Islet of Langerhans (tissue), 1 donor: ENCODE results near the gene PLCH1.

Source experiments
- FAIRE-seq: peaks from one replicate; lab custom pipeline; 2011; peaks lifted over from hg19 to GRCh38; lab: Jason Lieb, UNC

The PLCH1 gene

DNA sequence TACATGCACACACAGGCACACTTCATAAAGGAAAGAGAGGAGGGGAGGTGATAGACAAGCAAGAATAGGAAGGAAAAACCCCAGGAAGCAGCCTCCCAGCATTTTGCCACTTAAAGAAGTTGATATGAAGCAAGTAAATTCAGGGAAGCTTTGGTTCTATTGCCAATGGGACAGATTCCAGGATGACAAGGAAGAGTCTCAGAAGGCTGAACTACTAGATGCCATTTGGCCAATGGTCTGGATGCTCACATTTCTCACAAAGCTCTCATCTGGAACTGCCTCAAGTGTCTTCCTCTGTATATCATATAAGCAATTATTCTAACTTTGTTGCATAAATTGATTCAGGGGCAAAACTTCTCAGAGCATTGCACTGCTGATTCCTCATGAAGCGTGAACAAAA is 372.6 kb downstream of the PLCH1 start:
- no peak for FAIRE-seq

DNA sequence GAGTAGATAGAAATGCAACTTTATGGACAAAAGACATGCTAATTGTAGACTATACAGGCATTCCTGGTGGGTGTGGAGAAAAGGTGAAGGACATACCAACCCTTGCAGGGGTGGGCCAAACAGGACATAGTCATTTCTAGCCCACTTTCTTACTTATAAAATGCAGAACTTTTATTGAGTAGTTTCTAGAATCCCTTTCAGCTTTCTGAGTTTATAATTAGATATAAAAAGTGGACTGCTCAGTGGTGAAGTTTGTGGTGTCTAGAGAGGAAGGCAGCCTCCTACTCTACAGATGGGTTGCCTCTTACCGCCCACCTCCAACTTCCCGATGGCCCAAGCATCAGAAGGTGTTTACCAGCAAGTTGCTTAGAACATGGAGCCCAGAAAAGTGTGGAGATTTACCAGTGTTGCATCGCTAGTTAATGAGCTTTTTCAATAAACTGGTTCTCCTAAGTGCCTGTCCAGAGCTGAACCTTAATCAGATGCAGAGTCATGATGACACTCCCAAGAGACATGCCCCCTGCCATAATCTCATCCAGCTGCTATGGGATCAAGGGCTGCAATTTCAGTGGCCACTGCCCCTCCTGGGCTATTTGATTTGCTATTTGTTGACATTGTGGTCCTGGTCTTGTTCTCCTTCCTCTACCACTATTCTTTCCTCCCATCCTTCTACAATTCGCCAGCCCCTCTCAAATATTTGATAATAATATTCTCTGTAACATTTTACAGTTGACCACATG is 373.9 kb downstream of the PLCH1 start:
- FAIRE-seq: no peak

DNA sequence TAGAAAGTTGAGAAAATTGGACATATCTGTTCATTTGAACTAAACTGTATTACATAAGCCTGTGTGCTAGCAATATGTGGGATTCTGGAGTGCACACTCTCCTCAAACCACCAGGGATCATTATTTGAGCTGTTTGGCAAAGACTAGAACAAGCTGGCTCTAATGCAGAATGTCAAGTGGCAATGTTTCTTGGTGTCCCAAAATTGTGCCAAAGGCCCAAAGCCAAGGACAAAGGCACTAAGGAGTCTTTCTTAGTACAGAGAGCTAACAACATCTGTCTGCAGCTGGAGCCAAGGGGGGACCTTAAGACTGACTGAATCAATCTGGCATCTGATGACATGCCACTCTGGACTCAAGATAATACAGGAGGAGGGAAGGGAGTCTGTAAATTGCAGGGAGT is 374.7 kb downstream of the PLCH1 start:
- FAIRE-seq: no peak

DNA sequence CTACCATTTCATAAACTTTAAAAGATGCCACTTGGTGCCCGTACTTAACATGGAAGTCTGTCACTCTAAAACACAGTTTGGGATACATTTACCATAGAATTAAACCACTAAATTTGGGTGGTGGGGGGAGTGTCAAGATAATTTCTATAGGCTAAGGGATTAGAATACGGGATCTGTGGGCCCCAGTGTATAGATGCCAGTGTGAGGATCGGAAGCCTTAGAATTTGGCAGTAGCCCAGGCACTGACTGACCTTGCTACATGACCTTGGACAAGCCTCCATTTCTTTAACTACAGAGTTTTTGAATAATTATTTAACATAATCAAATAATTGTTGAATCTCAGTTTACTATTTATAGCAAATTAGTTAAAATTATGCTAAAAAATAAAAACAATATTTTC is 375.1 kb downstream of the PLCH1 start:
- no peak for FAIRE-seq

DNA sequence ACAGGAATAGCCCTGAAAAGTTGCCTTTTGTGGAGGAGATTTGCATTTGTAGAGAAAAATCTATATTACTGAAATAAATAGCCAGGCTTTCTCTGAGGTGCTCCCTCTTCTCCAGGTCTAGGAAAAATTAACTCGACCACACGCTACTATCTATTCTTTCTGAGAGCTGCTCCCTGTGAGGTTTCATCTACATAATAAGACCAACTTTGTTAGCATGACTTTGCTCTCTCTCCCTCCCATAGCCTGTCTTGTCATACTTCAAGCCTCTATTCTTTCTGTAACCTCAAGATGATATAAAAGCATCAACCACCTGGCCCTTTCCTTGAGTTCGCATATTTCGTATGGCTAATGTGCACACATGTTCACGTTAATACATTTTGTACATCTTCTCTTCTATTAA is 375.6 kb downstream of the PLCH1 start:
- no peak for FAIRE-seq

DNA sequence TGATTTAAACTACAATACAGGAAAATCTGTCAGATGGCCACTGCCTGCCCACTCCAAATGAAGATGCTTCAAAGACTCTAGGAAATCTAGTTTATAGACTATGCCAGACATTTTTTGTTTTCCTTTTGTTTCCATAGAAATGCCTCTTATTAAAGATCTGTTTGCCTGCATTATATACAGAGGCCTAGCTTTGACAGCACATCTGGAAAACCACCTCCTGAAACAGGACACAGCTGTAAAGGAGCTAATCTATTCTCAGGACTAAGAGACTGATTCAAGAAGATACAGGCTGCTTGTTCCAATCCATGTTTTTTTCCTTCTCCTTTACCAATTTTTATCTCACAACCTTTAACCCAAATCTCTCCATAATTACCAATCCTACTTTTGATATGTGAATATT is 376.1 kb downstream of the PLCH1 start:
- no peak for FAIRE-seq

DNA sequence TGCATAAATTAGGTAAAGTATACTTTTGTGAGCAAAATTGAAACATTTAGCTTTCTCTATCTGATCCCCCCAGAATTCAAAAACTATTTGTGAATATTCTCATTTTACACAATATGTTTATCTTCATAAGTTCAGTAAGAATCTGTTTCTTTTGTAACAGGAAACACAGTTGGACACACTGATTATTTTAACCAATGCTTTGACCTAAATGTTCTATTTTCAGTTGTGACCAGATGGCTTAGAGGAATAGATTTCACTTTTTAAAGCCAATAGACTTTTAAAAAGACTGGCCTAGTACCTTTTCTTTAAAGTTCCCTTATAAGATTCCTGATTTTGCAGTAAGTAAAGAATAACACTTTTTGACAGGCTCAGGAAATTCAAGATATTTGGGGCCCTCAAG is 377.4 kb downstream of the PLCH1 start:
- FAIRE-seq: no peak

DNA sequence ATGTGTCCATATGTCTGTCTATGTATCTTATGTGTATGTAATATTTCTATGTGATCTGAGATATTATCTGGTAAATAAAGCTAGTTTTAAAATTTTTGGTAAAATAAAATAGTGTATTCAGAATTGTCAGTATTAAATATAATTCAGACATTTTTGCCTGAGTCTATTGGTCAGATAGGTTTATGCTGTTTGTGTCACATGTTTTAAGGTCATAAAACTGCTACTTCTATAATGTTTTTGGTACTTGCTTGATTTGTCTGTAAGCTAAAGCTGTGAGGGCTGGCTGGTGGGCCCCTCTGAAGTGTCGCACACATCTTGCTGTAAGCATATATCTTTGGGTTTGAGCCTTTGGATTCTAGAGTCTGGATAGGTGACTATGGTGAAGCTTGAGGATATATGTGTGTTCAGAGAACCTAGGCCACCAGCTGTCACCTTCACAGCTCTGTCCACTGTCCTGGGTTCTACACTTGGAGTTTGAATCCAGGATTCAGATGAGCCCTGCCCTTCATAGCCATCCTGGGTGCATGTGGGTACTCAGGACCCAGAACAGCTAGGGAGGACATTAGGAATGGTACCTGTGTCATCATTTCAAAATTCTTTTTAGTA is 379.6 kb downstream of the PLCH1 start:
- no peak for FAIRE-seq

DNA sequence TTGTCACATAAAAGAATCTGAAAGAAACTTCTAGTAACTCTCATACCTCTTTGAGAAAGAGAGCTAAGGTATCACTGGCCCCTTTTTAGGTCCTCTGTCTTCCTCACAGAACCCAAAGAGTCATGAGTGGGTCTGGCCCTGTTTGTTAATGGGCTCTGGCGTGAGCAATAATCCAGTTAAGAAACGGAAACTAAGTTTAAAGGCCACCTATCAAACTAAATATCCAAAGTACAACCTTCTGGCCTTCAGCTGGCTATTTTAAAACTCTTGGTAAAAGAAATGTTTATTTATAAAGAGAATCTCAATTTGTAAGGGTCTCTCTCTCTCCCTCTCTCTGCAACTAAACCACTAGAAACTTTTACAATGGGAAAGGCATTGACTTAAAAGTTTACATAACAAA is 380.4 kb downstream of the PLCH1 start:
- no peak for FAIRE-seq

DNA sequence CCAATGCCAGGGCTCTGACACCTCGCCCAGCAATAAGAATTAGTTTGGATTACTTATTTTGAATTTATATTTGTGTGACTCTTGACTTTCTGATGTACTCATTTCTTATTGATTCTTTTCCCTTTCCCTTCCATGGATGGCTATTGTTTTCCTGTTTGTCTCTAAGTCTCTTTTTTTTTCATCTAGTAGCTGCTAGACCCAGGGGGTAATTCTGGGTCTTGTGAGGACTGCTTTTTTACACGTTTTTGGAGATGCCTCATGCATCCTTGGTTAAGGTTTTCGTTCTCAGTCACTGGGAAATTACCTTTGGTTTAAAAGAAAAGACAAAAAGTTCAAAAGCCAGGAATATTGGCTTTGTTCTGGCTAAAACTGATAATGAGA is 381.2 kb downstream of the PLCH1 start:
- no peak for FAIRE-seq

DNA sequence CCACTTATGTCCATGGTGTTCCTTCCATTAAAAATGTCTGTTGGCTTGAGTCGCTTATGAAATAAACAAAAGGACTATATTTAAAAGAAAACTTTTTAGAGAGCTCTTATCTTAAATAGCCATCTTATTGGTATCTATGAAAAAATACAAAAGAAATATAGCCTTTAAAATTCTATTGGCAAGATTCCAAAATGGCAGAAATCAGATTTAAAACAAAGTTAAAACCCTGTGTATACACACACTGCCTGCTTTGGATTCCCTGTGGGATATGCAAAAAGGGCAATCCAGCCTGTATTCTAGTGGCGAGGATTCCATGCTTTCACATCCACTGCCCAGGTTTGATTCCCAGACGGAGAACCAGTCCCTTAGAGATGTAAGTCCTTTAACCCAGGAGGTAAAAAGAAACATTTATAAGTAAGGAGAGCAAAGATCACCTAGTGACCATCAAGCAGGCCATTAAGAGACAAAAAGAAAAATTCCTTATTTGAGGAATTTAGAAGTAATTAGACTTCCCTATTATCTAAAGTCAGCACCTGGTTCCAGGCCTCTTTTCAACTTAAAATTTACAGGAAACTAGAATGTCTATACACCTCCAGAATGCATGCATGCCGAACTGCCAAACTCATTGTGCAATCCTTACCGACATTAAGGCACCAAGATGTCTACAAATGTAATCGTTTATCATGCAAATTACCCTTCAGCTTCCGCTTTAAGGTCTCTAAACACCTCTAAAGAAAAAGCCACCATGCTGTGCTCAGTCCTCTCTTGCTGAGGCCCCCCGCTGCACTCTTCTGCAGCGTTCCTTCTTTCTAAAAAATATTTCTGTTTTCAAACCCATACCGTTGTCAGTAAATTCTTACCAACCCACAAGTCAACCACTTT is 381.8 kb downstream of the PLCH1 start:
- no peak for FAIRE-seq

DNA sequence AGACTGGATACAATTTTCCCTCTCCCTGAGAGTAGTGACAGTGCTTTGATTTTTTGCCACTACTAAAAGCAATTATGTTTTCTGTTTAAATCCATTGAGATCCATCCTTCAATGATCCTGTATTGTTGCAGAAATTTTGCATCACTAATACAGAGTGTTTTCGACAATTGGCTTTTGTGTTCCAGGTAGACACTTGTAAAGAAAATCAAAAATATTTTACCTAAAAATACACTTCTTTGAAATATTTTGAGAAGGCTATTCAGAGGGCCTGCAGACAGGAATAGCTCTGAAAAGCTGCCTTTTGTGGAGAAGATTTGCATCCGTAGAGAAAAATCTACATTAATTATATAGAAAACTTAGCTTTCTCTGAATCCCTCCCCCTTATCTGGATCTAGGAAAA is 384.6 kb downstream of the PLCH1 start:
- no peak for FAIRE-seq

DNA sequence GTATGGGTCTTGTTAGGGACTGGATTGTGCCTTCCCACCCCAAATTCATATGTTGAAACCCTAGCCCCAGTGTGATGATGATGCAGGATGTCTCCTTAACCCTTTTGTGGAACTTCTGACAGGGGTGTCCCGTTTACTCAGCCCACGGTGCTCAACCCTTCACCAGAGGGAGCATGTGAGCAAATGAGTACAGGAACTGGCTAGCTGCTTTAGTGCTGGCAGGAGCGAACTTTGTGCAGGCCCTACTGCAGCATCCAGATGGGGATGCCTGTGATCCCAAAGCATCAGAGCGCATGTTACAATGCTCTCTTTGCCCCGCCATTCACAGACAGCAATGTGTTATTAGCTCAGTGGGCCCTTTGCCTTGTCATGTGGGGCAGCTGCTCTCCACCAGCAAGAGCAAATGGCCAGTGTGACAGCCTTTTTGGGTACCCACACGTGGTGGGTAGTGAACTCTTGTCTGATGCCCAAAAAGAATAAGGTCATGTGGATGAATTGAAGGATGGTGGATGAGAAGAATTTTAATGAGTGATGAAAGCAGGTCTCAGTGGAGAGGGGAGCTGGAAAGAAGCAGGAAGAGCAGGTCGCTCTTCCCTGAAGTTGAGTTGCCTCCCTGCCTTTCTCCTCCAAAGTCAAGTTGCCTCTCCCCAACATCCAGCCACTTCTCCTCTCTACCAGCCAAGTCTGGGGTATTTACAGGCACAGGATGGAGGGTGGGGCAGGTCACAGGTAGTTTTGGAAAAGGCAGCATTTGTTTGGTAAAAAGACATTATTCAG is 388.1 kb downstream of the PLCH1 start:
- FAIRE-seq: no peak

DNA sequence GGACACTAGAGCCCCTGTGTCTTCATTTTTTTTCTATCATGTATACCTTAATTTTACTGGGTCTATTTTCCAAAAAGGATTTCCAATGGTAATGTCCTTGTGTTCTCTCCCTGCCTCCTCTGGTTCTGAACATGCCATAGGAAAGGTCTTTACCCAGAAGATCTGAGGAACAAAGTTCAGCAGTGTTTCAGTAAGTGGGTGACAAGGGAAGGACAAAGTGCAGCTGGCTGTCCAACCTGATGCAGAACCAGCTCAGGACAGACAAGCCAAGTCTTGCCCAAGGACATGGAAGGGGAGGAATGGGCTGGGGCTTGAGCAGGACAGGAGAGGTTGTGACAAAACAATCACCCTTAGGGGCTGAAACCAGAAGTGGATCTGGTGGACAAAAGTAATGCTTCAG is 390.2 kb downstream of the PLCH1 start:
- no peak for FAIRE-seq

DNA sequence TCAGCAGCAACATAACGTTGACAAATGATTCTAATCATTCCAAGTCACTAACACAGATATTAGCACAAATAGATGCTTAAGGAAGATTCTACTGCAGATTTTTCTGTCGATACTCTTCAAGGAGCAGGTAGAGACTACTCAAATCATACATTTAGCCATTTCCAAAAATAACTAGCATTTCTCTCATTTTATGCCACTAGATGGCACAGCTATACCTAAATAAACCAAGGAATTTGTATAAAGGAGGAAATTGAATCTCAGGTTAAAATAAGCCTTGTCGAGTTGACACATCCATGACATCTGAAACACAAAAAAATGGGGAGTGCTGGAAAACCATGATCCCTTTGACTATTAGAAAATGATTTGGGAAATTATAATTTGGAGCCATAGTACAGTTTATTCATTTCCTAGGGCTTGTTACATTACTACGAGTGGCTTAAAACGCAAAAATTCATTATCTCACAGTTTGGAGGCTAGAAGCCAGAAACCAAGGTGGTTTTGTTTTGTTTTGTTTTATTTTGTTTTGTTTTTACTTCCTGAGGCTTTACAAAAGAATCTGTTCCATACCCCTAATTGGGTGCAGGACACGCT is 391.9 kb downstream of the PLCH1 start:
- FAIRE-seq: peak; percentile 100

DNA sequence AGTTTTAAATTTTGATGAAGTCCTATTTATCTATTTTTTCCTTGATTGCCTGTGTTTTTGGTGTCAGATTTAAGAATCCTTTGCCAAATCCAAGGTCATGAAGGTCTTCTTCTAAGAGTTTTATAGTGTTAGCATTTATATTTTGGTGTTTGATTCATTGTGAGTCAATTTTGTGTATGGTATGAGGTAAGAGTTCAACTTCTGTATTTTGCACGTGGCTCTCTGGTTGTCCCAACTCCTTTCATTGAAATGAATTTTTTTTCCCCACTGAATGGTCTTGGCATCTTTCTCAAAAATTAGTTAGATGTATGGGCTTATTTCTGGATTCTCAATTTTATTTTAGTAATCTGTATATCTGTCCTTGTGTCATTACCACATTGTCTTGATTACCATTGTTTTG is 394.3 kb downstream of the PLCH1 start:
- FAIRE-seq: no peak

DNA sequence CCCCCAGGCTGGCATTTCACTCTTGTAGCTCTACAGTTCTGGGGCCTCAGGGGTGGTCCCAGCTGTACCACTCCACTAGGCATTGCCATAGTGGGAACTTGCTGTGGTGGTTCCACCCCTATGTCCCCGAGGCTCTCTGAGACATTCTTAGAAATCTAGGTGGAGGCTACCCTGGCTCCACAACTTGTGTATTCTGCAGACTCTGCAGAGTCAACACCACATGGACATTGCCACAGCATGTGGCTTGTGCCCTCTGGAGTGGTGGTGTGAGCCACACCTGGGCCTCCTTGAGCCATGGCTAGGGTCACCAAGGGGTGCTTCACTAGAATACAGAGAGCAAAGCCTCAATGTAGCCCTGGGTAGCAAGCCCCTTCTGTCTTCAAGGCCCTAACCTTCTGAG is 397.0 kb downstream of the PLCH1 start:
- no peak for FAIRE-seq

DNA sequence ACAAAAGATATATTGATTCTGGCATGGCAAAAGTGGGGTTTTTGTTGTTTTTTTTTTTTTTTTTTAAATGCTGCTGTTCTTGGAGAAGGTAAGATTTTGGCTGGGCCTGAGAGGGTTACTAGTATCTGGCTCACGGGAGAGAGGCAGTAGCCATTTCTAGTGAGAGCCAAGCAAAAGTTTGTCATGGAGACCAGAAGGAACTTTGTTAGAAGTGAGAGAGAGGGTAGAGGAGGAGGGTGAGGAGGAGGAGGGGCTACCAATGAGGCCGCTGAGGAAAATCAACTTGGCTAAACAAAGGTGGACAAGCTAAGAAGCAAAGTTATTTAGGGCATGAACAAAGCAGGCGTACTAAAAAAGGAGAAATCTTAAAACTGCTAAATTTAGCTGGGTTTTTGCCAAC is 402.5 kb downstream of the PLCH1 start:
- FAIRE-seq: no peak

DNA sequence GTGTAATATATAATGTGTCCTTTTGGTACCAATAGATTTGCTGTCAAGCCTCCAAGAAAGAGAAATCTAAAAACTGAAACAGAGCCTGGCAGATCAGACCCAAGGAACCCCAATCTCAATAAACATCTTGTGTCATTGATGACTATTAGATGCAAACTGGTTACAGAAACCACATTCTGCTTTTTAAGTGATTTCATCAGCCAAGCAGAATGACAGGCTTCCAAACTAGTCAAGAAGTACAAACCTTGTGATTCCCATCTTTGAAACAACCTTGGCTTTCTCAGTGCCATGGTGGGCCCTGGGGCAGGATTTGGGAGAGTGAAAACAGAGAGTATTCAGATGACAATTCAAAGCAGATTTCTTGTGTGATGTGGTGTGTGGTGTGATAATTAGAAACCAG is 405.8 kb downstream of the PLCH1 start:
- FAIRE-seq: no peak

DNA sequence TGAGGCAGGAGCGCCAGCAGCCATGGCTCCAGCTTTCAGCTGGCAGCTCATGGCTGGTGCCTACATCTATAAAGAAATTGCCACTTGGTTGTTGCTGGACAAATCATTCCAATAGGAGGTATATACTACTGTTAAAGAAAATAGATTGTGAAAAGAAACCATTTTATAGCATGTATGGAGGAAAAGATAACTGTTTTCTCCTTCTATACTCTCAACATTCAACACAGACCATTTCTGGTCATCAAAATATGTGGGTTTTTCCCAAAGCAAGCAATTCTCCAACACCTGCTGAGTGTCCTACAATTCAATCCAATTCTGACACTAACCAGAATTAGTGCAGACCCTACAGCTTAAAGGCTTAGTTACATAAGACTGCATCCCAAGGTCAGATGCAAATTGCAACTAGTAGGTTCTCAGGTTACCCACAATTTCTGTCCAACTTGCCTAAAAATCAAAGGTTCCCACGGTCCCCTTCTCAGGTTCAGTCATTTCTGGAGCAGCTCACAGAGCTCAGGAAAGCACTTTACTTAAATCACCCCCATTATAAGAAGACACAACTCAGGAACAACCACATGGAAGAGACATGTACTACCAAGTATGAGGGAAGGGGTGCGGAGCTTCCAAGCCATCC is 409.0 kb downstream of the PLCH1 start:
- no peak for FAIRE-seq

DNA sequence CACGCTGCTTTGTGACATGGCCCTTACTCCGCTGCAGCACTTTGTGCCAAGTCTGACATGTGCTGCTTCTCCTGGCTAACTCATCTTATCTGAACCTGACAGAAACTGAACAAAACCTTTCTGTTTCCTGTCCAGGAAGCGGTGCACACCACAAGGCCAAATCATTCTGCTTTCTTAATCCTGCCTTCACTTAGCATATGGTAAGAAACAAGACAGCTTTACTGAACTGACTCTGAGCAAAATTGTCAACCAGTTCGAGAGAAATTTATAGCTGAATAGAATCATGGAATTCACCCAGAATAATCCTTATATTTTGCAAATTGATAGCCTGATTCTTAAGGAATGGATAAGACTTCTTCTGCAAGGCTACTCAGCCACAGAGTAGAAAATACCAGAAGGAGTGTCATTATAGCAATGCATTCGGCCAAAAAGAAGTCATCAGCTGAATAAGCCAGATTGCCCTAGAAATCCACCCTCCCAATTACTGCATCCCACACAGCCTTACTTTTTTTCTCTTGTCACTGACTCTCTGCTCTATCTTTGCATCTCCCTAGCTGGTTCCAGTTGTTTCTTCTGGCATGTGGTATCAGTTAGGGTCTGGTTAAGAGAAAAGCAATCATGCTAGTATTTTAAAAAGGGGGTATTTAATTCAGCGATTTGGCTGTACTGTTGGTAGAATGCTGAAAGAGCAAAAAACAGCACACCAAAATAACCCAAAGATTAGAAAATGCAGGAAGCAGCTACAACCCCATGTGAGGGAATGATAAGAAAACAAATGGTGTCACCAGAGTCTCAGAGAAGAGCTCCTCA is 409.8 kb downstream of the PLCH1 start:
- no peak for FAIRE-seq
